CD4-positive, alpha-beta T cell treated with Interleukin-17A for 4 hours (primary cell): ENCODE results near the gene GPC3.

Experiments
- DNase-seq: peaks from one replicate; pipeline ENCODE4 v3.0.0-alpha.2; 2020; ENCODE audit warnings: mixed read lengths

The GPC3 gene

GRCh38 chrX:133674726-133675470 lies 310.5 kb downstream of the GPC3 start:
- no peak for DNase-seq

- DNase-seq: no peak
Observed at GRCh38 chrX:133670383-133670782, 315.0 kb downstream of the GPC3 start.

GRCh38 chrX:133669214-133669613 lies 316.2 kb downstream of the GPC3 start:
- DNase-seq: no peak

GRCh38 chrX:133668225-133668931 lies 317.0 kb downstream of the GPC3 start:
- DNase-seq: no peak

GRCh38 chrX:133666256-133666655 lies 319.1 kb downstream of the GPC3 start:
- DNase-seq: no peak

- DNase-seq: no peak
Observed at GRCh38 chrX:133661962-133662839, 323.2 kb downstream of the GPC3 start.

GRCh38 chrX:133660281-133660680 lies 325.1 kb downstream of the GPC3 start:
- DNase-seq: no peak

- DNase-seq: no peak
Observed at GRCh38 chrX:133658293-133658911, 327.0 kb downstream of the GPC3 start.

- no peak for DNase-seq
Observed at GRCh38 chrX:133655275-133656265, 329.8 kb downstream of the GPC3 start.

GRCh38 chrX:133654811-133655210 lies 330.6 kb downstream of the GPC3 start:
- no peak for DNase-seq

- DNase-seq: no peak
Observed at GRCh38 chrX:133653358-133653757, 332.0 kb downstream of the GPC3 start.

- no peak for DNase-seq
Observed at GRCh38 chrX:133652185-133652584, 333.2 kb downstream of the GPC3 start.

- DNase-seq: no peak
Observed at GRCh38 chrX:133650239-133650638, 335.2 kb downstream of the GPC3 start.

- DNase-seq: no peak
Observed at GRCh38 chrX:133649651-133650050, 335.7 kb downstream of the GPC3 start.

- no peak for DNase-seq
Observed at GRCh38 chrX:133648594-133648993, 336.8 kb downstream of the GPC3 start.

GRCh38 chrX:133646719-133647116 lies 338.7 kb downstream of the GPC3 start:
- DNase-seq: no peak

- DNase-seq: no peak
Observed at GRCh38 chrX:133645977-133646718, 339.2 kb downstream of the GPC3 start.

GRCh38 chrX:133645256-133645655 lies 340.1 kb downstream of the GPC3 start:
- DNase-seq: no peak

- DNase-seq: no peak
Observed at GRCh38 chrX:133640161-133641015, 345.0 kb downstream of the GPC3 start.

GRCh38 chrX:133639726-133640125 lies 345.7 kb downstream of the GPC3 start:
- no peak for DNase-seq
